Fibroblast of skin of scalp (primary cell): ENCODE results near the gene RFPL1. TPM values are rescaled to one million over a fixed set of nuclear protein-coding genes. Genes with fewer than 3 reads are reported as not detected.
"Not testable (repeated sequence)": the region's sequence is repeated elsewhere in the genome, so short reads cannot be mapped to it uniquely, and the experiment has no call there.

Experiments
- DNase-seq: peaks from one replicate; pipeline ENCODE4 v3.0.0-alpha.2; 2013
- polyA plus RNA-seq, 2 experiments: library from polyadenylated mRNA; unstranded; fragments of 120-200 nt; gene quantifications; one replicate each; pipeline ENCODE4 v1.2.1, GENCODE V29; 2013; ENCODE audit not compliant: insufficient read length in 2 of 2

Gene RFPL1
- 0.10 TPM for polyA plus RNA-seq (2013, experiment 1 of 2; ENCODE audit: insufficient read length)
- polyA plus RNA-seq (2013, experiment 2 of 2; ENCODE audit: insufficient read length): 0.17 TPM

DNA sequence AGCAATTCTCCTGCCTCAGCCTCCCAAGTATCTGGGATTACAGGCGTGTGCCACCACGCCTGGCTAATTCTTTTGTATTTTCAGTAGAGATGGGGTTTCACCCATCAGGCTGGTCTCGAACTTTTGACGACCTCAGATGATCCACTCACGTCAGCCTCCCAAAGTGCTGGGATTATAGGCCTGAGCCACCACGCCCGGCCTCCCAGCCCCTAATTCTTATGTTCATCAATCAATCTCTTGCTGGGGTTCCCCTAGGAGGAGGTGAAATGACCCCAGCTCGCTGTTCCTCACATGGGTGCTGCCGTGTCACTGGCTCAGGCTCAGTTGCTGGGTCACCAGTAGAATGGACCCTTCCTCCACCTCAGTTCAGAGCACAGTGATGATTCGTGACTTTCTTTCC, at the start of gene RFPL1:
TSS of gene RFPL1 (plus strand) at position 301 of the 400 bp plus-strand sequence.
- not testable (repeated sequence) for DNase-seq

DNA sequence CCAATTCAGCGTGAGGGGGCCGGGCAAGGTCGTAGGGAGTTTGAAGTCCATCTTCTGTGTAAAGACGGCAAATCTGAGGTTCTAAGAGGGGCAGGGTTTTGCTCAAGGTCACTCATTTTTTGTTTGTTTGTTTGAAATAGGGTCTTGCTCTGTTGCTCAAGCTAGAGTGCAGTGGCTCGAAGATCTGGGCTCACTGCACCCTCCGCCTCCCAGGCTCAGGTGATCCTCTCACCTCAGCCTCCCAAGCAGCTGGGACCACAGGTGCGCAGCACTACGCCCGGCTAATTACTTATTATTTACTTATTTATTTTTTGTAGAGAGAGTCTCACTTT, 49.7 kb upstream of the RFPL1 start:
- no peak for DNase-seq

DNA sequence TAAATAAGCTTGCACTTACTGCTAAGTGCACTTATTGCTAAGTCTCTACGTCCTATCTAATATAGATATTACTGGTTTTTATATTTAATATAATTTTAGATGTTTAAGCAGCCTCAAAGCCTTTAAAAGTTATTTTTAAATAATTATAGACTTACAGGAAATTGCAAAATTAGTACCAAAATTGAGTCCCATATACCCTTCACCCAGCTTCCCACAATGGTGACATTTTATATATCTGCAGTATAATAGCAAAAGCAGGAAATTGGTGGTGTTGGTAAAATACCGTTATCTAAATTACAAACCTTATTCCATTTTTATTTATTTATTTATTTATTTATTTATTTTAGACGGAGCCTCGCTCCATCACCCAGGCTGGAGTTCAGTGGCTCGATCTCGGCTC, 48.1 kb upstream of the RFPL1 start:
- DNase-seq: no peak

DNA sequence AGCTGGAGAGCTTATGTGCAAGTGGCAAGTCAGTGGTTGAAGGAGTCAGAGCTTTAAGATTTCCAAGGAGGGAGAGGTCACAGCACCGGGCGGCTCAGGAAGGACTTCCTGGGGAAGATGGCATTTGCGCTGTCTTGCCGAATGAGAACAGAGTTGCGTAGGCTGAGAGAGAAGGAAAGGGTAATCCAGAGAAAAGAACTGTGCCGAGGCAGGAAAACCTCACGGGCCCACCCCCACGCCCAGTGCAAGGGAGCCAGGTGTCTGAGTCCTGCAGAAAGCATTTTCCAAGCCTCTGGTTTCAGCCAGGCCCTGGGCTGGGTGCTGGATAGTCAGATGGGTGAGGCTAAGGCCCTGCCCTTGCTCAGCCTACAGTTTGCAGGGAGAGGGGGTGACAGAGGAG, 46.8 kb upstream of the RFPL1 start:
- DNase-seq: no peak

DNA sequence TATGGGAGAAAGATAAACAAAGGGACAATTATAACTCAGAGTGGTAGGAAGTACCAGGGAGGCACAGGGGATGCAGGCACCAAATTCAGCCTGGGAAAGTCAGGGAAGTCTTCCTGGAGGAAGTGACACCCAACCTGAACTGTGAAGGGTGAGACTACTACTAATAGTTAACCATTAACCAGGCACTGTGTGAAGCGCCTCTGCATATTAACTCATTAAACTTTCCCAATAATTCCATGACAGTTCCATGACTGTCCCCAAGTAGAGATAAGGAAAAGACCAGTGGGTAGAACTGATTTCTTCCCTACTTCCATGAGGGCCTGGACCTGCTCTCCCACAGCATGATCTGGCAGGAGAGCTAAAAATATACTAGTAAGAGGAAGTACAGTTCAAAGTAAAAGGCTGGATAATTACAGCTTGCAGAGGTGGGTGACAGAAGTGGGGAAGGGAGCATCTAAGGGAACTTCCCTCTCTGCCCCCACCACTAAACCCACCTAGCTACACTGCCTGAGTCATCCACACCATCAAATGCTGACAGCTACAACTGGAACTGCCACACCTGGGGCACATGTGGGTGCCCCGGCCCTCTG, 45.3 kb upstream of the RFPL1 start:
- no peak for DNase-seq

DNA sequence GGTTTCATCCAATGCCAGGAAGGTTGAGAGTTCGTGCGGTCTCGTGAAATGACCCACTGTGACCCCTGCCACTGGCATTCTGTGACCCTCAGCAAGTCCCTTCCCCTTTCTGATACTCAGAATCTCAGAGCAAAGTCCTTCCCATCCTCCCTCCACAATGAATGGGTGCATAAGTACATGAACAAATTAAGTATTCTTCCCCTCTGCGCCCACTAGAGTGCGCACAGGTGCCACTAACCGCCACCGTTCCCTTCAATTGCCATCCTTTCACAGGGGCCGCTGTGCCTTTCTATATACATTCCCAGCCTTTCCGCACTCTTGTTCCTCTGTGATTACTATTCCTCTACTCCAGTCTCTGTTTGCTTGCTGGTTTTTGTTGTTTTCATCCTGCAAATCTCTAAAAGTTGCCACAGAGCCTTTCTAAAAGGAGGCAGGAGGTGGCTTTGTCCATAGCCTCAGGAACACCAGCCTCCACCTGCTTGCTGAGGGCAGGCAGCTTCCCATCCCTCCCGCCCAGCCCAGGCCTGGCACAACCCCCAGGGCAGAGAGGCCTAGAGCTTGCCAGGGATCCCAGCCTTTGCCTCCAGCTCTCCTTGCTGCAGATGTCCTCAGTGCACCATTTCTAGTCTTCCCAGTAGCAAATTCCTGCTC, 43.3 kb upstream of the RFPL1 start:
- DNase-seq: peak; percentile 74

DNA sequence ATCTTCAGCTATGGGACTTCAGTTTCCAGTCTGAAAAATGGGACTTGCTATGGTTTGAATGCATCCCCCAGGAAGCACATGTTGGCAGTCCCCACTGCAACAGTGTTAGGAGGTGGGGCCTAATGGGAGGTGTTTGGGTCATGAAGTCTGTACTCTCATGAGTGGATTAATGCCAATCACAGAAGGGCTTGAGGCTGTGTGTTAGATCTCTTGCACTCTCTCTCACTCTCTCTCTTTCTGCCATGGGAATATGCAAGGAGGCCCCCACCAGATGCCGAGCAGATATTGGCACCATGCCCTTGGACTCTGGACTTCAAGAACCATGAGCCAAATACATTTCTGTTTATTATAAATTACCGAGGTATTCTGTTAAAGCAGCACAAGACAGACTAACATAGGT, 42.3 kb upstream of the RFPL1 start:
- DNase-seq: no peak

DNA sequence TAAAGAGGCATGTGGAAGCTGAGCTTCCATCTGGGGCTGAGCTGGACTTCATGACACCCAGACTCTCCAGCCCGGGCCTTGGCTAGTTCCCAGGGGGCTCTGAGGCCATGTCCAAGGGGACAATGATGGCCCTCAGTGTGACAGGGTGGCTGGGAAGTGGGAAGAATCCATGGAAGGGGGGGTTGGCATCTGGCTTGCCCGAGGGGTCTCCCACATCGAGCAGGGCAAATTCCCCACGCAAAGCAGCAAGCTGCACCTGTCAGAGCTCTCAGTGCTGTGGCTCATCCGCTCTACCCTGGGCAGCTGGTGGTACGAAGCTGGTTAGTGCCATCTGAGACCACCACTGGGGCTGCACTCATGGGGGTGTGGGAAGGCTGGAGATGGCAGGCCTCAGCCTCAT, 40.6 kb upstream of the RFPL1 start:
- no peak for DNase-seq

DNA sequence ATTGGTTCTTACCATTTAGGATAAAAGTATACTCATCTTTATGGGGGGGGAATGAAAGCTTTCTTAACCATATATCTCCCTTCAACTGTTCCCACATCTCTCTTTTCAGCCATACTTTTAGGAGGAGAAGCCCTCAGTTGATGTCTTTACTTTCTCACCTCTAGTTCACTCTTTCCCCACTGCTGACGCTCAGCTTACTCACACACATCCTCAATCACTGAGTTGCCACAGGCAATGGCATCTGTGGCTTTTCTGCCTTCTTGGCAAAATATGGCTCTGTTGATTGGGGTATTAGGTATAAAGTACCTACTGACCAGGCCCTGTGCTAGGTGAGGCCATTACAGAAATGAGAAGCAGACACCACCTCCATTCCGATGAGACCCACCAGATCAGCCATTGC, 37.8 kb upstream of the RFPL1 start:
- no peak for DNase-seq

DNA sequence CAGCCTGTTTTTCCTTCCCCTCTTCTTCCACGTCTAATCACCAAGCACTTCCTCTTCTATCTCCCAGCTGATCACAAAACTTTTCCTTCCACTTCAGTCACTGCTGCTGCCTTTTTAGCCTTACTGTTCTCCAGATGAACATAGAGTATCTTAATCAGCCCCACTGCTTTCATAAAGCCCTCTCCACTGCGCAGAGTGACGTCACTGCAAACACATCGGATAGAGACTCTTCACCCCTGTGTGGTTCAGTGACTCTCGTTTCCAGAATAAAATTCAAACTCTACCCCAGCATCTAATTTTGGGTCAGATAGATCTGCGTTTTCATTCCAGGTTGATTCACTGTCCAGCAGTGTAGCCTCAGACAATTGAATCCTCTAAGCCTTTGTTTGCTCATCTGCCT, 36.8 kb upstream of the RFPL1 start:
- DNase-seq: not testable (repeated sequence)

DNA sequence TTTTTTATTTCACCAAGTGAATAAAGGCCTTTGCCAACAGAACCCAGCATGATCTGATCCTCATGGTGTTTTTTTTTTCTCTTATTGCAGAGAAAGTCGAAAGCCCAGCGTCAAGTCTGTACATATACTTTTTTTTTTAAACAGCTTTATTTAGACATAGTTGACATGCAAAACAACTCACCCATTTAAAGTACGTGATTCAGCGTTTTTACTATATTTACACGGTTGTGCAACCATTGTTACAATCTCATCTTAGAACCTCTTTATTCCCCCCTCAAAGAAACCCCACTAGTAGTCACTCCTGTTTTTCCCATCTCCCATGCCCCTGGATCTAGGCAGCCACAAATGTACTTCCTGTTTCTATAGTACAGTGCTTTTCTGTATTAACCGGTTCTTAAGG, 29.4 kb upstream of the RFPL1 start:
- no peak for DNase-seq

DNA sequence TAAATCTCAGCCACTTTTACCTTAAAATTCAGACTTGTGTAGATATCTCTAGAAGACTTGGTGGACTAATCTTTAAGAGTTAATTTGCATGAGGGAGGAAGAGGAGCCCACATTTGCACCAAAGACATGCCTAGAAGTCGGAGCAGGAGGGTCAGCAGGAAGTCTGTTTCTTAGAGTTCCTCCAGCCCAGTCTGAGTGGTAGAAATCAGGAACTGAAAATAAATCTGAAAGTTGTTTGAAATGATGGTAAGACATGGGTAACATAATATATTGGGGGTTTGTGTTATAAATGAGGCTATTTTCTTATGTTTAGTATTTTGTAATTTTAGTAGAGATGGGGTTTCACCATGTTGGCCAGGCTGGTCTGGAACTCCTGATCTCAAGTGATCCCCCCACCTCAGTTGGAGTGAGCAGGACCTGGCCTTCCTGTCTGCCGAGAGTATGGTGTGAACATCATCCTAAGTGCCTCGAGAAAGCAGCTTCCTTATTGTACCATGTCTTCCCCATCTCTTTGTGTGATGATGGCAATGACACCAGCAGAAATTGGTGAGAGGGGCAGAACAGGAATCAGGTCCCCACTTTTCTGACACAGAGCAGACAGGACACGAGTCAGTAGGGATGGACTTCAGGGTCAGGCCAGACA, 26.7 kb upstream of the RFPL1 start:
- not testable (repeated sequence) for DNase-seq

DNA sequence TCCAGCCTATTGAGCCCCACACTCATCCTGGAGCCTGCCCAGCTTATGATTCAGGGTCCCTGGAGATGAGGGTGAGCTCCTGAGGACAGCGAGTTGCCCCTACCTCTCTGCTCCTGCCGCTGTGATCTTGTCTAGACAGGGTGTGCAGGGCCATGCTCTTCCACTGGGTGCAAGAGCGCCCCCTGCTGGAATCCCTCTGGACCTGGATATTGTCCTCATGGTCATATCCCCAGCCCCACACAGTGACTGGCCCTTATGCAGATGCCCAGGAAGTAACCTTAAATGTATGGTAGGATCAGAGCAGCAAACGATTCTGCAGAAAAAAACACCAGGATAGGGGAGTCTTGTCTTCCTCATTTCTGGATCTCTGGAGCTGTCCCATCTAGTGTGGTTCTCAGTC, 25.6 kb upstream of the RFPL1 start:
- DNase-seq: not testable (repeated sequence)

DNA sequence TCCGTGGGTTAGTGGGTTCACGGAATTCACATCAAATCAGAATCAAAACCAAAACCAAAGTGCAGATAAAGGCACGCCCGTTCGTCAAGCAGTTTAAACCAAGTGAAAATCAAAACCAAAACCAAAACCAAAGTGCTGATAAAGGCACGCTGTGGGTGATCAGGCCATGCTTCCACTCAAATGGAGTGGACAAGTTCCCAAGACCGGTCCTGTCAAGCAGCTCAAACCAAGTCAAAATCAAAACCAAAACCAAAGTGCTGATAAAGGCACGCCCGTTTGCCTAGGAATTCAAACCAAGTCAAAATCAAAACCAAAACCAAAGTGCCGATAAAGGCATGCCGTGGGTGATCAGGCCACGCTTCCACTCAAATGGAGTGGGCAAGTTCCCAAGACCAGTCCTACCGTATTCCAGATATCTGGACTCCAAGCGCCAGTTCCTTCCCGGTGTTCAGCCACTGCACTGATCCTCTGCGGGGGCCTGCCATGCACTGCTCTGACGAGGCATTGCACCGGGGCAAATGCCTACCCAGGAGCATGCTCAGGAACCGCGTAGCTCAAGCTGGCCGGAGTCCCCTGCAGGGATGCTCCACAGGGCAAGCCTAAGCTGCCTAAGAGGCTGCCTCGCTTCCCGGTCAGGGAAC, 23.3 kb upstream of the RFPL1 start:
- not testable (repeated sequence) for DNase-seq

DNA sequence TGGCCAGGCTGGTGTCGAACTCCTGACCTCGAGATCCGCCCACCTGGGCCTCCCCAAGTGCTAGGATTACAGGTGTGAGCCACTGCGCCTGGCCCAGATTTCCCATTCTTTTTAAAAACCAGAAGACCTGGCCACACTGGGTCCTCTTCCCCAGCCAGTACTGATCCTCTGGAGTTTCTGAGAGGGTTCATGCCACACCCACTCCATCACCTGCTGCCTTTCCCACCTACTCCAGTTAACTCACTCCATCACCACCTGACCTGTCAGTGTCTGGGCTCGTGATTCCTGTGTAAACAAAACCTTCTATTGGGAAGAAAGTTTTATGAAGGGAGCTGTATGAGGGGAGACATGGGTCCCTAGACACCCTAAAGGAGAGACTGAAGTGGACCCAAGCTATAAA, 19.7 kb upstream of the RFPL1 start:
- DNase-seq: not testable (repeated sequence)

DNA sequence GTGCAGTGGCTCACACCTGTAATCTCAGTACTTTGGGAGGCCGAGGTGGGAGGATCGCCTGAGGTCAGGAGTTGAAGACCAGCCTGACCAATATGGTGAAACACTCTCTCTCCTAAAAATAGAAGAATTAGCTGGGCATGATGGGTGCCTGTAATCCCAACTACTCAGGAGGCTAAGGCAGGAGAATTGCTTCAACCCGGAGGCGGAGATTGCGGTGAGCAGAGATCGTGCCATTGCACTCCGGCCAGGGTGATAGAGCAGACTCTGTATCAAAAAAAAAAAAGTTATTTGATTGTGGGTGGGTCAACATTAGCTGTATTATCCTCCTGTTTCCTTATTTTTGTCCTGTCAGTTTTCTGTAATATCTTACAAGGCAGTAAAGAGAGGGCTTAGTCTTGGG, 11.9 kb upstream of the RFPL1 start:
- DNase-seq: no peak

DNA sequence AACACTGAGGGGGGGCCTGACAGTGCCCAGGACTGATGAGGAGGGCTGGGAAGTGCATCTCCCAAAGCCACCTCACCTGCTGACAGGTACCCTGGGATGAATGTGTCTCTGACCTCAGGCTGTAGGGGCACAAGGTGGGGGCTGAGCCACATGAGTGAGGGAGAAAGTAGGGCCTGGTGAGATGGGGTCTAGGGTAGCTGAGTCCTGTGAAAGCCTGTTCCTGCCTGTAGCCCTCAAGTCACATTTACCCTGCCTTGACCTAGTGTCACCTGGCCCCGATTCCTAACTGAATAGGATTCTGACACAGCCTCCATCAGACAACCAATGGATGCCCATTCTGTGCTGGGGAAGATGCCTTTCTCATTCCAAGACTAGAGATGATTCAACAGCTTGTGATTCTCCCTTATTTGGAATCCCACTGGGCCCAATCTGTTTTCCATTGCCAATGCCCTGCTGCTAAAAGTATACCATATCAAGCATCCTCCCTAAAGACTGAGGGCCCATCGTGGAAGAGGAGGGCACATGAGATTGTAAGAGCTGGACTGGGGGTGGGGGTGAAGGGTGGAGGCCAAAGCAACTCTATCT, 11.1 kb upstream of the RFPL1 start:
- DNase-seq: peak; percentile 55

DNA sequence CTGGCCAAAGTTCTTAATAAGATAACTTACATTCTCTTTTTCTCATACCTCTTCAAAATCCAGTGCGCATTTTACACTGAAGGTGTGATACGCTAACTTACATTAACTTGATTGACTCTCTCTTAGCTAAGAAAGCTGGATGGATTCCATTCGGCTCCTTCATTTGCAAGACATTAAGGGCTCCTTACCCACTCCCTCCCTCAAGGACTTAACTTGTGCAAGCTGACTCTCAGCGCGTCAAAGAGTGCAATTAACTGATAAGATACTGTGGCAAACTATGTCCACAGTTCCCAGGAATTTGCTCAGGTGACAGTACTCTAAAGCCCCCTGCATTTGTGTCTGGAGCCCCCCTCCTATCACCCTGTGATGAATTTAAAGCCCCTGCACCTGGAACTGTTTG, 6.4 kb upstream of the RFPL1 start:
- no peak for DNase-seq

DNA sequence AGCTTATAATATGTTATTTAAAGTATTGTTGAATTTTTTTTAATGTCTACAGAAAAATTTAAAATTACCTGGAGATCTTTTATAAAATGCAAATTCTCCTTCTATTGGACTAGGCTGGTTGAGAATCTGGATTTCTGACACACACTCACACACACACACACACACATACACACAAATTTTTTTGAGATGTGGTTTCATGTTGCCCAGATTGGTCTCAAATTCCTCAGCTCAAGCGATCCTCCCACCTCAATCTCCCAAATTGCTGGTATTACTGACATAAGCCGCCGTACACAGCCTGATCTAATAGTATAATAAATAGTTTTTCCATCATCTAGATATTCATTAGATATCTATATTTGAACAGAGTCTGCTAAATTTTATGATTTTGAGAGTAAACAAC, 4.5 kb upstream of the RFPL1 start:
- no peak for DNase-seq

DNA sequence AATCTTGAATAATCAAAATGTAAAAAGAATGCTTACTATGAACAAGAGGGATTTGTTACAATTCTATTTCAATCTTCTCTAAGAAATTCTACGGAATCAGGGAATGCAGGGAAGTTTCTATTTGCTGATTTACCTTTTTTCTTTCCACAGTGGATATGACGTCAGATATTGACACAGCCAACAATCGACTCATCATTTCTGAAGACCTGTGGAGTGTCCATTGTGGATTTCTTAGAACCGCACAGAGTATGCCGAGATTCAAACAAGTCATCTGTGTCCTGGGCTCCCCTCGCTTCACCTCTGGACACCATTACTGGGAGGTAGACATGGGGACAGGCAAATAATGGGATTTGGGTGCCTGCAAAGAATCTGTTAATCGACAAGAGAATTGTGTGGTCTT, 4.1 kb upstream of the RFPL1 start:
- DNase-seq: no peak

DNA sequence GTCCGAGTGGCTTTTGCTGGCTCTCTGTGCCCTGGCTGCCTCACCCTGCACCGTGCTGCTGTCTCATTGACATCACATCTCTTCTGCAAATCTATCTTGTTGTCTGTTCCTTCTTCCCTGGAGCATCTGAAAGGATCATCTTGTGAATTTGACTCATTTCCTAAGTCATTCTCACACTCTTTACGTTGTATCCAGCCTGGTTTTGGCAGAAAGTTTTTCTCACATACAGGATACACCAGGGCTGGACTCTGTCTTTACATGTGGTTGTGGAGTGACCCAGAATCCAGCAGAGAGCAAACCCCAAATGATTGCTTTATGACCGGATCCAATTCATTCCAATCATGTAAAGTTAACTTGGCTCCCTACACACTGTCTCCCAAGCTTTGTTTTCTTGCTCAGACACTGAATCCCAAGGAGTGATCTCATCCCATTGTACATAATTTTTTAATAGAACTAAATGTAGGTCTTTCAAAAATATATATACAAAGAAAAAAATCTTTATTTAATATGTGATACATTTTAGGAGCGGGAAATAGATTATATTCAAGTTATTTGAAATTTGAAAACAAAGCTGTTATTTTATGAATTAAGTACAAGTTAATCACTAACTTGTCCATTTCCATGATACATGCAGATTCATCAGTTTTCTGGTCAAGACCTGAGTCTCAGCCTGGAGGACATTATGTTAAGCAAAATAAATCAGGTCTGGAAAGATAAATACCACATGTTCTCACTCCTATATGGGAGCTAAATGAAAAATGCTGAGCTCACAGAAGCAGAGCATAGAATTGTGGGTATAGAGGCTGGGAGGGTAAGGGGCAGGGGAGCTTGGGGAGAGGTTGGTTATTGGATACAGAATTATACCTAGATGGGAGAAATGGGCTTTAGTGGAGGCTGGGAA, 2.9 kb upstream of the RFPL1 start:
- no peak for DNase-seq

DNA sequence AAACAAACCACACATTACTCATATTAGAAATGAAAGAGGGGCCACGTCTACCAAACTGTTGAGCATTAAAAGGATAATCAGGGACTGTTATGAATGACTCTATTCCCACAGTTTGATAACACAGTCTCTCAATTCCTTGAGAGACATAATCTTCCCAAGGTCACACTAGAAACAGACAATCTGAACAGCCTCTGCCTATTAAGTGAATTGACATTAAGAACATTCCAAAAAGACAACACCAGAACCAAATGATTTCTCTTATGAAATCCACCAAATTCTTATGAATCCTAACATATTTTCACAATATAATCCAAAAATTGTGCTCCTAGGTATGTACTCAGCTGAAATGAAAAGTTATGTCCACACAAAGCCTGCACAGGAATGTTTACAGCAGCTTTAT, 4.6 kb downstream of the RFPL1 start:
- peak; percentile 21 for DNase-seq
